HUES6 (cell line): Measurements from ENCODE around the gene USP1.

Experiments used
- H3K27ac ChIP-seq: 2 replicates; pipeline ENCODE4 v1.7.0; 2013; ENCODE audit warnings: low read depth, mild to moderate bottlenecking, low read length, inconsistent platforms
- H3K27me3 ChIP-seq: 2 replicates; pipeline ENCODE4 v1.6.1; 2013; ENCODE audit warnings: low read length; ENCODE audit not compliant: control insufficient read depth, insufficient read depth
- H3K36me3 ChIP-seq: 2 replicates; pipeline ENCODE4 v1.6.1; 2013; ENCODE audit warnings: low read length; ENCODE audit not compliant: control insufficient read depth, insufficient read depth
- H3K4me1 ChIP-seq: 2 replicates; pipeline ENCODE4 v1.6.1; 2013; ENCODE audit warnings: low read length; ENCODE audit not compliant: control insufficient read depth, insufficient read depth
- H3K4me3 ChIP-seq: 2 replicates; pipeline ENCODE4 v1.5.1; 2013; ENCODE audit warnings: low read depth, low read length
- H3K9ac ChIP-seq: one replicate; pipeline ENCODE4 v1.6.1; 2013; ENCODE audit warnings: mild to moderate bottlenecking, low read length
- H3K9me3 ChIP-seq: 2 replicates; pipeline ENCODE4 v1.6.1; 2013; ENCODE audit warnings: low read depth, low read length; ENCODE audit not compliant: control insufficient read depth, insufficient read depth

Gene USP1

DNA sequence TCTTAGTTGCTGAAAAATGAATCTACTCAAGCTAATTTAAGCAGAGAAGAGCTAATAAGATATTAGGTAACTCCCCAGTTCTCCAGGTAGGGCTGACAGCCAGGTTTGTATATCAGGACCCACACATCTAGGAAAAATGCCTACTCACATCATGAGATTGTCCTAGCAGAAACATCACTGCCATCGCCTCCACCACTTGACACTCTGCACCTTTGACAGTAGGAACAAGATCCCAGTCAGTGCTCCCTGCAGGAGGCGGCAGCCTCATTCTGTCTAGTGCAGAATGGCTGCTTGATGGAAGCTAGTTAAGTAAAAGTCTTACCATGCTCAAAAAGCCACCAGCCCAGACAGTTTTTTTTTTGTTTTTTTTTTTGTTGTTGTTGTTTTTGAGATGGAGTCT, 31.6 kb upstream of the USP1 start:
- Histone ChIP-seq H3K27me3 (no peaks in the 10 kb centered on the region), H3K27ac (no peak overlapping the region), H3K9ac (no peak overlapping the region), H3K4me1 (peaks cover 15% of the 10 kb centered on the region), H3K4me3 (no peak overlapping the region), H3K9me3 (no peaks in the 10 kb centered on the region), H3K36me3 (no peaks in the 10 kb centered on the region)

DNA sequence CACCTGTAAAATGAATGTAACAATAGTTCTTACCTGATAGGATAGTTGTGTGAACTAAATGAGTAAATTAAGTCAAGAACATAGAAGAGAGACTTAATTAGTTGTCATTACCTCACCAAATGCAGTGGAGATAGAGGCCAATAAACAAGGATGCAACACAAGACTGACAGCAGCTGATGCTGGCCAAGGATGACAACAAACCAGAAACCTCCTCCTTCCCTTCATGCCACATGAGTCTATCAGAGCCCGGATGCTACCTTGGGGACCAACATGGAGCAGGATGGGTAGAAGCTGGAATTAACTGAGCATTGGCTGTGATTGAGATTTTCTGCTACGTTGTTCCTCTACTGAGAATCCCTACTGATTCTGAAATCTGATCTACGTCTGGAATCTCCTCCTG, 30.3 kb upstream of the USP1 start:
- Histone ChIP-seq H3K27ac (no peak overlapping the region), H3K9ac (no peak overlapping the region), H3K9me3 (no peaks in the 10 kb centered on the region), H3K4me1 (peaks cover 4% of the 10 kb centered on the region; the same call in 1 of the 2 replicates), H3K36me3 (no peaks in the 10 kb centered on the region), H3K27me3 (no peaks in the 10 kb centered on the region), H3K4me3 (no peak overlapping the region)

DNA sequence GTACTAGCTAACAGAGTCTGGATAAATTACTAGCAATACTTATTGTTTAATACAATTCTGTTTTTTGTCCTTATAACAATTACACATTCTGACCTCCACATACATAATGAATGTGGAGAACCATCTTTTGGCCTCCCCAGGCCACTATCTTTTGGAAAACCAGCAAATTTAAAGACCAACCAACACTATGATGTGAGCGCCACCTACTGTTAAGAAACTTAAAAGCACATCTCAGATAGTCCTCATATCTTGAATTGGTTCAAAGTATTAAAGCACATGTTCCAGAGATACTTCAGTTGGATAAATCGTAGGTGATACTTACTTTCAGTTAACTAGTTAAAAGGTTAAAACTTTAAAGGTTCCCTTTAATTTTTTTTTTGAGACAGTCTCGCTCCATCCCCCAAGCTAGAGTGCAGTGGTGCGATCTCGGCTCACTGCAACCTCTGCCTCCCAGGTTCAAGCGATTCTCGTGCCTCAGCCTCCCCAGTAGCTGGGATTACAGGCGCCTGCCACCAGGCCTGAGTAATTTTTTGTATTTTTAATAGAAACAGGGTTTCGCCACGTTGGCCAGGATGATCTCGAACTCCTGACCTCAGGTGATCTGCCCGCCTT, 29.3 kb upstream of the USP1 start:
- Histone ChIP-seq H3K36me3 (no peaks in the 10 kb centered on the region), H3K4me3 (no peak overlapping the region), H3K27me3 (no peaks in the 10 kb centered on the region), H3K4me1 (peaks cover 4% of the 10 kb centered on the region; the same call in 1 of the 2 replicates), H3K9me3 (no peaks in the 10 kb centered on the region), H3K27ac (no peak overlapping the region), H3K9ac (no peak overlapping the region)

DNA sequence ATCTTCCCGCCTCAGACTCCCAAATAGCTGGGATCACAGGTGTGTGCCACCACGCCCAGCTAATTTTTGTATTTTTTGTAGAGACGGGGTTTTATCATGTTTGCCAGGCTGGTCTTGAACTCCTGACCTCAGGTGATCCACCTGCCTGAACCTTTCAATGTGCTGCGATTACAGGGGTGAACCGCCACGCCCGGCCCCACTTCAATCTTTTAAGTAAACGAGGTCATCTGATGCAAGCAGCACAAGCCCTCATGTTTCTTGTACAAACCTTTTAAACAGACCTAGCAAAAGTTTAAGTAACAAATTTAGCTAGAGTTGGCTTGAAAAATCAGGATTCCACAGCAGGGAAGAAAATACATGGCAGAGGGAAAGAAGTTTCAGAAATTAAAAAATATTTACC, 21.2 kb upstream of the USP1 start:
- no peak overlapping the region for H3K9ac ChIP-seq
- H3K27me3 ChIP-seq = no peaks in the 10 kb centered on the region
- H3K4me3 ChIP-seq = no peak overlapping the region
- no peaks in the 10 kb centered on the region for H3K9me3 ChIP-seq
- H3K4me1 ChIP-seq = no peaks in the 10 kb centered on the region
- H3K27ac ChIP-seq = no peak overlapping the region
- no peaks in the 10 kb centered on the region for H3K36me3 ChIP-seq

DNA sequence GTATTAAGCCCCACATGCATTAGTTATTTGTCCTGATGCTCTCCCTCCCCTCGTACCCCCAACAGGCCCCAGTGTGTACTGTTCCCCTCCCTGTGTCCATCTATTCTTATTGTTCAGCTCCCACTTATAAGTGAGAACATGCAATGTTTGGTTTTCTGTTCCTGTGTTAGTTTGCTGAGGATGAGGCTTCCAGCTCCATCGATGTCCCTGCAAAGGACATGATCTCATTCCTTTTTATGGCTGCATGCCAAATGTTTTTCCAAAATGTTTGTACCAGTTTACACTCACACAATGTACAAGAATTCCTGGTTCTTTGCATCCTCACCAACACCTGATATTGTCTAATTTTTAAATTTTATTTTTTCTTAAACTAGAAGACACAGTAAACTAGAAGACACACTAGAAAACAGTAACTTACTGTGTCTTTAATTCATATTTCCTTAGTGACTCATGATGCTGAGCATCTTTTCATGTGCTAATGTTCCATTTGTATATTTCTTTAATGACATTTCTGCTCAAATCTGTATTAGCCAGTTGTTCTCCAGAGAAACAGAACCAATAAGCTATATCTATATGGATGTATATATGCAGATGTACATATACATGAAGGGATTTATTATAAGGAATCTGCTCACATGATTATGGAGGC, 19.4 kb upstream of the USP1 start:
- no peak overlapping the region for H3K9ac ChIP-seq
- no peaks in the 10 kb centered on the region for H3K4me1 ChIP-seq
- no peak overlapping the region for H3K4me3 ChIP-seq
- H3K27me3 ChIP-seq = no peaks in the 10 kb centered on the region
- no peaks in the 10 kb centered on the region for H3K9me3 ChIP-seq
- no peak overlapping the region for H3K27ac ChIP-seq
- H3K36me3 ChIP-seq = no peaks in the 10 kb centered on the region

DNA sequence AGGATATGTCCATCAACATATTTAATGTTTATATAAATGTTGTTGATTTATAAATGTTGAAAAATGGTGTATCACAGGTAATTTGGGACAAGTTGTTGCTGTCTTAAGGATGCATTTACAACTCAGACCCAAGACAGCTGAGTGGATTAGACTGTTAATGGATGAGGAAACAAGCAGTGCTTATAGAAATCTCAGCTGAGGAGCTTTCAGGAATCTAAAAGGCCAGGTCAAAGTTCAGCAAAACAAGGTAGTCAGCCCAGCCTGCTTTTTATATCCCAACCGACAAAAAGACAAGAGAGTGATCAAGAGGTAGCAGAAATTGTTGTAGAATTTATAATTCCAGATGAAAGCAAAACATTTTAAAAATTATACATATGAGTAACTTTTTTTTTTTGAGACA, 16.6 kb upstream of the USP1 start:
- no peaks in the 10 kb centered on the region for H3K27me3 ChIP-seq
- no peak overlapping the region for H3K27ac ChIP-seq
- no peaks in the 10 kb centered on the region for H3K9me3 ChIP-seq
- no peaks in the 10 kb centered on the region for H3K36me3 ChIP-seq
- no peaks in the 10 kb centered on the region for H3K4me1 ChIP-seq
- H3K9ac ChIP-seq = no peak overlapping the region
- no peak overlapping the region for H3K4me3 ChIP-seq

DNA sequence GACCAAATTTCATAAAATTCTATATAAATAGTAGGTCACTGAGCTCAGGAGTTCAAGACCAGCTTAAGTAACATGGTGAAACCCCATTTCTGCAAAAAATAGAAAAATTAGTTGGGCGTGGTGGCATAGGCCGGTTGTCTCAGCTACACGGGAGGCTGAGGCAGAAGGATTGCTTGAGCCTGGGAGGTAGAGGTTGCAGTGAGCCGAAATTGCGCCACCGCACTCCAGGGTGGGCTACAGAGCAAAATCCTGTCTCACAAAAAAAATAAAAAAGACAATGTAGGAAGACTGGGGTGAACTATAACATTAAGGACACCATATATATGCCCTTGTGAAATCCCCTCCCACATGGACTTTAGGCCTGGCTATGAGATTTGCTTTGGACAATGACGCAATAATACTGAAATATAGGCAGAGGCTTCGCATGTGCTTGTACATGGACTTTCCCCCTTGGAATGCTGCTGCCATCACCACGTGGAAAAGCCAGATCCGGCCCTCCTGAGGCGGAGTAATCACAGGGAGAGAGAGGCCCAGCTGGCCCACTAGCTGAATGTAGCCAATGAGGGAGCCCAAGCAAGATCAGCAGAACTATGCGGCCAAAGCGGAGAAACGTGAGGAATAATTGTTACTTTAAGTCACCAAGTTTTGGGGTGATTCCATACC, 13.1 kb upstream of the USP1 start:
- Histone ChIP-seq H3K4me1 (no peaks in the 10 kb centered on the region), H3K4me3 (no peak overlapping the region), H3K9ac (no peak overlapping the region), H3K27me3 (no peaks in the 10 kb centered on the region), H3K27ac (no peak overlapping the region), H3K9me3 (no peaks in the 10 kb centered on the region), H3K36me3 (no peaks in the 10 kb centered on the region)

DNA sequence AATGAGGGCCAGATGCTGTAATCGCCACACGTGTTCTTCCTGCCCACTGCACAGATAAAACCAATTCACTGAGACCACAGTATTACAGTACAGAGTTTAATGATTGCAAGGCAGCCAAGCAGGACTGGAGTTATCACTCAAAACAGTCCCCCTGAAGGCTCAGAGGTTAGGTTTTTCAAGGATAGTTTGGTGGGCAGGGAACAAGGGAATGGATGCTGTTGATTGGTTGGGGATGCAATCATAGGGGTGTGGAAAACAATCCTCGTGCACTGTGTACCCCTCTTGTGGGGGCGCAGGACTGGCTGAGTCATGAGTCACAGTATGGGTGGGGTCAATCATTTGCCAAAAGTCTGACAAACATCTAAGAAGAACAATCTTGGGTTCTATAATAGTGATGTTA, 12.4 kb upstream of the USP1 start:
- Histone ChIP-seq H3K27ac (no peak overlapping the region), H3K36me3 (no peaks in the 10 kb centered on the region), H3K4me1 (no peaks in the 10 kb centered on the region), H3K4me3 (no peak overlapping the region), H3K27me3 (no peaks in the 10 kb centered on the region), H3K9me3 (no peaks in the 10 kb centered on the region), H3K9ac (no peak overlapping the region)

DNA sequence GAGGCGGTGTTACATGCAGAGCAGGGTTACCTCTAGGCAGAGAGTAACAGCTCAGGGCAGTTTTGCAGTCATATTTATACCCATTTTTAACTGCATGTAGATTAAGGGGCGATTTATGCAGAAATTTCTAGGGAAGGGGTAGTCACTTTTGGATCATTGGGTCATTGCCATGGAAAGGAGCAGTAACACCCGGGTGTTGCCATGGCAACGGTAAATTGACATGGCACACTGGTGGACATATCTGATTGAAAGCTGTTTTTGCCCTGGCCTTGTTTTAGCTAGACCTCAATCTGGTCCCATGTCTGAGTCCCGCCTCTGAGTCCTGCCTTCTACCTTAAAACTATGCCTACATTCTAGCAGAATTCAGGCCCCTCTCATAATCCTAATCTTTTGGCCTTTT, 11.8 kb upstream of the USP1 start:
- H3K36me3 ChIP-seq = no peaks in the 10 kb centered on the region
- H3K4me3 ChIP-seq = no peak overlapping the region
- no peak overlapping the region for H3K9ac ChIP-seq
- H3K9me3 ChIP-seq = no peaks in the 10 kb centered on the region
- no peaks in the 10 kb centered on the region for H3K4me1 ChIP-seq
- H3K27me3 ChIP-seq = no peaks in the 10 kb centered on the region
- H3K27ac ChIP-seq = no peak overlapping the region

DNA sequence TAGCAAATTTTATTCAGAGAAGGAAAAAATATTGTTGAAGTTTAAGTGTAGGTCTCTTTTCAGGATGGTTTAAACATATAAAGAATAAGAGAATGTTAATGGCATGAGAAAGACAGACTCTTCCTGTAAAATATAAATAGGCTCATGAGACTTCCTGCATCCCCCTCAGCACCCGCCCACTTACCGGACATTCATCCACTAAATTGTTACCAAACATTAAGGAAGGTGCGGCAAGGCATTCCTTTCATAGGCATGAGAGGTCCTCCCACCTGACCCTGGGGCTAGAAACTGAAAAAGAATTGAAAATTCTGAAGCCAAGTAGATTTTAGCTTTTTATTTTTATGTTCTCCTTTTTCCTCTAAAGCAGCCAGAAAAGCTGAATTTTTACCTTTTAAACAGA, 10.6 kb upstream of the USP1 start:
- H3K4me1 ChIP-seq = no peaks in the 10 kb centered on the region
- no peaks in the 10 kb centered on the region for H3K36me3 ChIP-seq
- no peak overlapping the region for H3K4me3 ChIP-seq
- H3K9ac ChIP-seq = no peak overlapping the region
- H3K27me3 ChIP-seq = no peaks in the 10 kb centered on the region
- no peaks in the 10 kb centered on the region for H3K9me3 ChIP-seq
- H3K27ac ChIP-seq = no peak overlapping the region

DNA sequence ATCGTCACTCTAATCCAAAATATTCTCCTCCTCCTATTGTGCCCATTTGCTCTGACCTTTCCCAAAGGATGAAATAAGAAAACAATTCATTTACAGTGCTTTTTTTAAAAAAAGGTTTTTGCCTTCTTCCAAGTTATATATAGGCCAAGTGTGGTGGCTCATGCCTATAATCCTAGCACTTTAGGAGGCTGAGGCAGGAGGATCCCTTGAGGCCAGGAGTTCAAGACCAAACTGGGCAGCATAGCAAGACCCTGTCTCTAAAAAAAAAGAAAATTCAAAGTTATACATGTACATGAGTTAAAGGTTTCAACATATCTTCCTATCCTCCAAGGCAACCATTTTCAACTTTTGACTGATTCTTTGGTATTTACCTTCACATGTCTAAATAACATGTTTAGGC, 10.1 kb upstream of the USP1 start:
- Histone ChIP-seq H3K4me3 (no peak overlapping the region), H3K9me3 (no peaks in the 10 kb centered on the region), H3K27ac (no peak overlapping the region), H3K4me1 (no peaks in the 10 kb centered on the region), H3K9ac (no peak overlapping the region), H3K27me3 (no peaks in the 10 kb centered on the region), H3K36me3 (no peaks in the 10 kb centered on the region)
